Ishikawa (cell line): ENCODE results near the gene IL17C.
A peak's percentile ranks its signal among the peaks of the same experiment; 100 is the strongest.

Experiments used
- CEBPB ChIP-seq: IDR thresholded peaks from 2 replicates; pipeline ENCODE4 v1.6.1; 2012
- CREB1 ChIP-seq: IDR thresholded peaks from 2 replicates; pipeline ENCODE4 v1.6.1; 2012; ENCODE audit warnings: low read depth
- EGR1 ChIP-seq: IDR thresholded peaks from 2 replicates; pipeline ENCODE4 v1.6.1; 2012
- EP300 ChIP-seq: IDR thresholded peaks from 2 replicates; pipeline ENCODE4 v1.6.1; 2012; ENCODE audit warnings: borderline replicate concordance
- FOXM1 ChIP-seq: IDR thresholded peaks from 2 replicates; pipeline ENCODE4 v1.6.1; 2012; ENCODE audit warnings: low read depth, borderline replicate concordance
- NFIC ChIP-seq: IDR thresholded peaks from 2 replicates; pipeline ENCODE4 v1.6.1; 2012
- RAD21 ChIP-seq: IDR thresholded peaks from 2 replicates; pipeline ENCODE4 v1.6.1; 2012; ENCODE audit warnings: low read depth
- TAF1 ChIP-seq: IDR thresholded peaks from 2 replicates; pipeline ENCODE4 v1.6.1; 2012; ENCODE audit warnings: low read depth, mild to moderate bottlenecking
- TCF12 ChIP-seq: IDR thresholded peaks from 2 replicates; pipeline ENCODE4 v1.6.1; 2012; ENCODE audit warnings: low read depth
- TEAD4 ChIP-seq: IDR thresholded peaks from 2 replicates; pipeline ENCODE4 v1.6.1; 2012
- USF1 ChIP-seq: IDR thresholded peaks from 2 replicates; pipeline ENCODE4 v1.6.1; 2012
- YY1 ChIP-seq: IDR thresholded peaks from 2 replicates; pipeline ENCODE4 v1.6.1; 2012; ENCODE audit warnings: low read depth
- ZBTB7A ChIP-seq: IDR thresholded peaks from 2 replicates; pipeline ENCODE4 v1.6.1; 2012; ENCODE audit warnings: low read depth
- TF ChIP-seq, protein P1 (sequence below): IDR thresholded peaks from 2 replicates; pipeline ENCODE4 v1.6.1; 2012
- TF ChIP-seq, protein P2 (sequence below): IDR thresholded peaks from 2 replicates; pipeline ENCODE4 v1.6.1; 2012; ENCODE audit warnings: low read depth, mild to moderate bottlenecking

The IL17C gene

GRCh38 chr16:88631384-88631783 is 7.0 kb upstream of the IL17C start:
- no peak for TF ChIP-seq YY1

- TF ChIP-seq, protein P1, sequence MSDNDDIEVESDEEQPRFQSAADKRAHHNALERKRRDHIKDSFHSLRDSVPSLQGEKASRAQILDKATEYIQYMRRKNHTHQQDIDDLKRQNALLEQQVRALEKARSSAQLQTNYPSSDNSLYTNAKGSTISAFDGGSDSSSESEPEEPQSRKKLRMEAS, result no peak
- TF ChIP-seq NFIC (no peak), EGR1 (no peak), TCF12 (no peak), CEBPB (no peak), EP300 (no peak), RAD21 (no peak), YY1 (no peak), TAF1 (no peak), TEAD4 (no peak), USF1 (no peak), FOXM1 (no peak), ZBTB7A (no peak), CREB1 (no peak)
- TF ChIP-seq, protein P2, sequence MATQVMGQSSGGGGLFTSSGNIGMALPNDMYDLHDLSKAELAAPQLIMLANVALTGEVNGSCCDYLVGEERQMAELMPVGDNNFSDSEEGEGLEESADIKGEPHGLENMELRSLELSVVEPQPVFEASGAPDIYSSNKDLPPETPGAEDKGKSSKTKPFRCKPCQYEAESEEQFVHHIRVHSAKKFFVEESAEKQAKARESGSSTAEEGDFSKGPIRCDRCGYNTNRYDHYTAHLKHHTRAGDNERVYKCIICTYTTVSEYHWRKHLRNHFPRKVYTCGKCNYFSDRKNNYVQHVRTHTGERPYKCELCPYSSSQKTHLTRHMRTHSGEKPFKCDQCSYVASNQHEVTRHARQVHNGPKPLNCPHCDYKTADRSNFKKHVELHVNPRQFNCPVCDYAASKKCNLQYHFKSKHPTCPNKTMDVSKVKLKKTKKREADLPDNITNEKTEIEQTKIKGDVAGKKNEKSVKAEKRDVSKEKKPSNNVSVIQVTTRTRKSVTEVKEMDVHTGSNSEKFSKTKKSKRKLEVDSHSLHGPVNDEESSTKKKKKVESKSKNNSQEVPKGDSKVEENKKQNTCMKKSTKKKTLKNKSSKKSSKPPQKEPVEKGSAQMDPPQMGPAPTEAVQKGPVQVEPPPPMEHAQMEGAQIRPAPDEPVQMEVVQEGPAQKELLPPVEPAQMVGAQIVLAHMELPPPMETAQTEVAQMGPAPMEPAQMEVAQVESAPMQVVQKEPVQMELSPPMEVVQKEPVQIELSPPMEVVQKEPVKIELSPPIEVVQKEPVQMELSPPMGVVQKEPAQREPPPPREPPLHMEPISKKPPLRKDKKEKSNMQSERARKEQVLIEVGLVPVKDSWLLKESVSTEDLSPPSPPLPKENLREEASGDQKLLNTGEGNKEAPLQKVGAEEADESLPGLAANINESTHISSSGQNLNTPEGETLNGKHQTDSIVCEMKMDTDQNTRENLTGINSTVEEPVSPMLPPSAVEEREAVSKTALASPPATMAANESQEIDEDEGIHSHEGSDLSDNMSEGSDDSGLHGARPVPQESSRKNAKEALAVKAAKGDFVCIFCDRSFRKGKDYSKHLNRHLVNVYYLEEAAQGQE, result no peak
Observed at GRCh38 chr16:88631920-88632586, 6.3 kb upstream of the IL17C start.

DNA sequence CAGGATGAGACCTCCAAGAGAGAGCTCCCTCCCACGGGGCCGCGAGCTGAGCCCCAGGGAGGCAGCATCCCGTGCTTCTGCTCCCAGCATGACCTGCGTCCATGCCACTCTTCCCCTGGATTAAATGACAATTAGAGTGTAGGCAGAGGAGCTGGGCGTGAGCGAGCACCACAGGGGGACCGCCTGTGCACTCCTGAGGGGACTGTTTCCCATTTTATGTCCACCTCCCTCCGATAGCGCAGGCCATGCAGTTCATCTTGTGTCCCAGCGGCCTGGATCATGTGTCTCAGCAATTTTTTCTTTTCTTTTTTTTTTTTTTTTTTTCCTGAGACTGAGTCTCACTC is 5.8 kb upstream of the IL17C start:
- TF ChIP-seq CEBPB (no peak), TAF1 (no peak), YY1 (no peak), EGR1 (no peak), EP300 (no peak), TEAD4 (no peak), RAD21 (no peak), CREB1 (no peak), FOXM1 (no peak), ZBTB7A (no peak), TCF12 (no peak), NFIC (no peak), USF1 (no peak)
- TF ChIP-seq, protein P2, result no peak
- TF ChIP-seq, protein P1, result no peak

- TF ChIP-seq EGR1 (no peak), ZBTB7A (no peak), RAD21 (0 out of 2 replicates have a peak, but pooled peaks have one; percentile 21), TCF12 (no peak)
- TF ChIP-seq, protein P1, result no peak
Observed at GRCh38 chr16:88633684-88634140, 4.7 kb upstream of the IL17C start.

GRCh38 chr16:88634141-88634993 is 4.0 kb upstream of the IL17C start:
- TF ChIP-seq ZBTB7A (0 out of 2 replicates have a peak, but pooled peaks have one; percentile 14), RAD21 (no peak), CEBPB (no peak), EGR1 (no peak)
